NCI-H2029 (cell line): ENCODE results near the gene FBP1.
"Not testable (repeated sequence)": the region's sequence is repeated elsewhere in the genome, so short reads cannot be mapped to it uniquely, and the experiment has no call there.

ENCODE experiments used
- DNase-seq: peaks from one replicate; lab custom pipeline; 2025; lab: John Stamatoyannopoulos, UW

FBP1 gene

DNA sequence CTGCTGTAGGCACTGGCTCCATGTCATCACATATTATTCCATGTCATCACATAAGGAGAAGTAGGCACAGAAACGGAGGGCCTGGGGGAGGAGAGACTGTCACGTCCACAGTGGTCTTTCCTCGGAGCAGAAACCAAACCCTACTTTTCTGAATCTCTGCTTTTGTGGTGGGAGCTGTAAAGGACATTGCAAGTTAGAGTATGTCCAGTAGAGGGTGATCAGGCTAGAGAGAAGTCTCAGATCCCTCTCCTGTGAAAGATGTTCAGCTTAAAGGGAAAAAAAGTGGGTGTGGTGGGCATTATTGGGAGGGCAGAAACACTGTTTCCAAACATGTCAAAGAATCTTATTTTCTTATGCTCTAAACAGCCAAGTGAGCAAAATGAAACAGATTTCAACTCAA lies 26.3 kb downstream of the FBP1 start:
- DNase-seq = no peak

DNA sequence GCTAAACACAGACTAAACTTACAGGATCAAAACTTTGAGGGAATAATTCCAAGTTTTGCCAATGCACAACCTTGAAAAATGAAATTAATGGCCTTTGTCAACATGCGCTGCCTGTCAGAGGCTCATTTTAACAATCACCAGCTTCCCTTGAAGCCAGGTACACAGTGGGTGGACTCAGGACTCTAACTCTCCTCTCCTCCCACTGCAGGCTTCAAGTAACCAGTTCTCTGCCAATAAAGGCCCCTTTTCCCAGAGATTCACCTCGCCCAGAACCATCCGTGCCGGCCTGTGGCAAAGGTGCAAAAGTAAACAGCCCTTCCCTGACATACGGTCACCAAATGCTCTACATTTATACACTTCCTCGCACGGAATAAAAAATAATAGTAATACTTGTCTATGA lies 27.2 kb downstream of the FBP1 start:
- DNase-seq = no peak

DNA sequence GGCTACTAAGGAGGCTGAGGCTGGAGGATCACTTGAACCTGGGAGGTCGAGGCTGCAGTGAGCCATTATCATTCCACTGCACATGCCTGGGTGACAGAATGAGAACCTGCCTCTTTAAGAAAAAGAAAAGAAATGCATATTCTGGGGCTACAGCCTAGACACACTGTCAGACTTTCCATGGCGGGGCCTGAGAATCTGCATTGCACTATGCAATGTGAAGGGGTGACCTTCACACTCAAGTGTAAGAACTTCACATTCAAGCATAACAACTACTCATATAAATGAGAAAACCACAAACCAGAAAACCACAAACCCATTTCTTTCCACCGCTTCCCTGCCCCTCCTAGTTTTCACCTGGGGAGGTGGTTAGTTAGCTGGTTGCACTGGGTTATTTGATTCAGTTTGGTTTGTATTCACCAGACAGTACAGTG lies 27.7 kb downstream of the FBP1 start:
- DNase-seq = no peak

DNA sequence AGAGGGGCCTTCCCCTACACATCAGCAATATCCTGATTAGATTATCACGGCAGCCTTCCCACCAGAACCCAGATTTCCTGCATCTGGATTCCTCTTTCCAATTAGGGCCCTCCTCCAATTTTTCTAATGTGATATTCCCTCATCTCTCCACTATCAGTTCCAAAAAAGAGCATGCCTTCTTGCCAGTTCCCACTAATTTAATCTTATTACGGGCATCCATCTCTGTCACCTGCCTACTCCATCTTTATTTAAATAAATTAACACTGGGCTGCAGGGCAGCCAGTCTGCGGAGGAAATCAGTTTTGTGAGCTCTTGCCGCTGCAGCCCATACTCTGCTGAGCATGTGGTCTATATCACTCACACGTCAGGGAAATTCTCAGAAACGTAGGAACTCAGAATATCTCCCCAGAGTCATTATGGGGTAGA lies 29.1 kb downstream of the FBP1 start:
- DNase-seq = no peak

DNA sequence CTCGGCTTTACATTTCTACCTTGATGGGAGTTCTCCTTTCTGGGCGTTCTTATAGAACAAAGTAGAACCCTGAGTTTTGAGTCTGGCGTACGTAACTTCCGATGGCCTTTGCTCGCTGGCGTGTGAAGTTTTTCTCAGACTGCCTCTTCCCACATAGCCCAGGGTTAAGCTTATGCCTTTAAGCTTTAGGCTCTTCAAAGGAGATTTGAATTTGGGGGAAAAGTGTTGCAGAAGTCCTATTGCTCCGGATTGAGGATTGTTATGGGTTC lies 32.0 kb downstream of the FBP1 start:
- DNase-seq = no peak

DNA sequence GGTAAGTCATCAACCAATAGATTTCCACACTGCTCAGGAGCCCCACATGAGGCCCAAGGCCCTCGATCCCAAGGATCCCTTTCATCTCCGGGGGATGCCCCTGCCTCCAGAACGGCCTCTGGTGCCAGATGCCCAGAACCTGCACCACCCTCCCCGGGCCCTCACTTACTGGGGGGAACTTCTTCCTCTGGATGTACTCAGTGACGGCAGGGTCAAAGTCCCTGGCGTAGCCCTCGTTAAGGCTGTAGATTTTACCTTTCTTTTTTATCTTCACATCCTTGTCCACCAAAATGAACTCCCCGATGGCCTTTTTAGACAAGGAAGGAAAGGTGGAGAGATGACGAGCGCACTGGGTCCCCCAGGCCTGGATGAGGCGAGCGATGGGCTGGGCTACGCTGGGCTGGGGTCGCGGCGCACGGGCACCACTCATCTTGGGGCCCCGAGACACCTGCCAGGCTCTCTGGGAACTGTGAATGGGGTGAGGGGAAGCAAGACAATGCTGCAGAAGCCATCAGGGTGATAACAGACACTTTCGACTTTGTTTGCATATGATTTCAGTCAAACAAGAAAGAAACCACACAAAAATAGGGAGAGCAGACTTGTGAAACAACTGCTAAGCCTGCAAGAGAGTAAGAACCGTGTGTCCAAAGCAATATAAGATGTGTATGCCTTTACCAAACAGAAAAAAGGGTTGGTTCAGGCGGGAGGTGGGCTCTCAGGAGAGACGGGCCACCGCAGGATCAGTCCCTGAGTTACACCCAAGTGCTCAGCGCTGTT lies 32.5 kb downstream of the FBP1 start:
- no peak for DNase-seq

DNA sequence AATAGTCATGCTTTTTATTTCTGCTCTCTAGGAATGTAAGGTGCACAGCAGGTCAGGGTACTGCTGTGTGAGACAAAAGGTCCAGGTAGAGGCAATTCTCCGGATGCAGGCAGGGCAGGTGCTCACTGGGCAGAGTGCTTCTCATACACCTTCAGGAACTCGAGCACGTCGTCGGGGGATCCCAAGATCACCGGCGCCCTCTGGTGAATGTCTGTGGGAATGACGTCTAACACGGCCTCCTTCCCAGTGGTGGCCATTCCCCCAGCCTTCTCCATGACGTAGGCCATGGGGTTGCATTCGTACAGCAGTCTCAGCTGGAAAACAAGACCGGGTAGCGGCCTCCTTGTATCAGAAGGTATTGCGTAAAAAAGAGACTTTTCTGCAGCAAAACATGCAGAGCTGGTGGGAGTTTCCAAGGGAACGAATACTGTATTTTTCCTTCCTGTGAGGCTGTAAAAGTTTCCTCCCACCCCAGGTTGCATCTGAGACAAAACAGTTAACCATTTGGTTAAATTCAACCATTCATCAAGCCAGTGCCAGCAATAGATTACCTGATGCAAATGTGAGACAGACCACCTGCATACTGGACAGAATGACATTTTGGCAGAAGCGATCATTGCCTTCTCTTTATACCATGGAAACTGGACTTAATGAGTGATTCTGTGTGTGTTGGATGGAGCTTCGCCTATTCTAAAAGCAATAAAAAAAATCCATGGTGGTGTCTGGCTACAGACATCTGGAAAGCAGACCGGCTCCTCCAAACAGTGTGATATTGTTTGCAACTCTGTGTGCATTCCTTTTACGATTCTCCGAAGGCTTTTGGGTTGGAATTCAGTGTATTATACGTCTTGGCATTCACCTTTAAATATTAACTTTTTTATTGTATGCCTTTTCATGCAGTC lies 35.8 kb downstream of the FBP1 start:
- DNase-seq = no peak

DNA sequence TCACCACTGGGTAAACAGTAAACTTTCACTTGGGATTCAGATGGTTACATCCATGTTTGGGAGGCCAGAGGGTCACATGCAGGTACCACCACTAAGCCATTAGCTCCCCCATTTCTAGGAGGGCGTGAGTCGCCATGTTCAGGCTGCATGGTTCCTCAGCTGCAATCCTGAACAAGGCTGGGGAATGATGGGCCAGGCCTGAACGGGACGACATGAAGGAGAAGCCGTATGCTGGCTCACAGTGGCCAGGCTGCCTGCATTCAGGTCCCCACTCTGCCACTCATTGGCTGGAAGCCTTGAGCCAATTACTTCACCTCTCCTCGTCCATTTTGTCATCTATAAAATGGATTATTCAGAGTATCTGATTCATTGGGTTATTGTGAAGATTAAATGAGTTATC lies 36.7 kb downstream of the FBP1 start:
- DNase-seq = no peak

DNA sequence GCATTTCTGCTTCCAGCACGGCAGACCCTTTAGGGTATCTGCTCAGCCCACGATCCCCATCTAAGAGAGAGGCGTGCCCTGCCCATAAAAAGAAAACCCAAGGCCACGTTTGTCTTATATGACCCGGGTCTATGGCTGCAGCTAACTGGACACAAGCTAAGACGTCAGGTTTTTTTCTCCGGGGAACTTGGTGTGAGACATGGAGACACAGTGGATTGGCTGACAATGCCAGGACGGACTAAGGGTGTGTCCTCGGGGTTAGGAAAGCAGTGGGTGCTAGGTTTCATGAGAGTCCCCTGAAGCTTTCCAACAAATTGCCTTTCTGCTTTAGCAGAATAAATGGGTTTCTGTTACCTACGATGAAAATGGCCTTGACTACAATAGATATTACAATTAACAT lies 38.6 kb downstream of the FBP1 start:
- DNase-seq = no peak

DNA sequence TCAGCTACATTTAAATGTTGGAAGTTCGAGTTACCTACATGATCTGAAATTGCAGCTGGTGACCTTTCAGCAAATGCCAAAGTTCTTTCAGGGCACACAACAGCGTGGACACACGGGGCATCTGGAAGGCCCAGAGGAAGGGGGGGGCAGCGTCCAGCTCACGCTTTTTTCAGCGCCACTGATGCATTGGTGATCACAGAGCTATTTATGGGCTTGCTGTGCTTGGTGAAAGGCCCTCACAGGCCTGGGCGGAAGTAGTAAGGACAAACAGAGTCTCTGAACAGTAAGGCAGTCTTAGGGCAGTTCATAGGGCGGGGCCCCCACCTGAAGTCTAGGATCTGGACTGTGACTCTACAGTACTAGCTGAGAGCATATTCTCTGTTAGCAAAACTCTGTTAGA lies 39.1 kb downstream of the FBP1 start:
- no peak for DNase-seq

DNA sequence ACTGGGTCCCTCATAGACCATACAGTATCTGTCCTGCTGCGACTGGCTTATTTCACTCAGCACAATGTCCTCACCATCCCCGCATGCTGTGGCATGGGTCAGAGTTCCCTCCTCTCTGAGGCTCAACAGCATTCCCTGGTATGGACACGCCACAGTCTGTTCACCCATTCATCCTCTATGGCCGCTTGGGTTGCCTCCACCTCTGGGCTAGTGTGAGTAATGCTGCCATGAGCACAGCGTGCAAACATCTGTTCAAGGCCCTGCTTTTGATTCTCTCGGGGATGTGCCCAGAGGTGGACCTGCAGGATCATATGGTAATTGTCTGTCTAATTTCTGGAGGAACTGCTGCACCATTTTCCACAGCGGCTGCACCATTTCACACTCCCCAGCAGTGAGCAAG lies 40.2 kb downstream of the FBP1 start:
- no peak for DNase-seq

DNA sequence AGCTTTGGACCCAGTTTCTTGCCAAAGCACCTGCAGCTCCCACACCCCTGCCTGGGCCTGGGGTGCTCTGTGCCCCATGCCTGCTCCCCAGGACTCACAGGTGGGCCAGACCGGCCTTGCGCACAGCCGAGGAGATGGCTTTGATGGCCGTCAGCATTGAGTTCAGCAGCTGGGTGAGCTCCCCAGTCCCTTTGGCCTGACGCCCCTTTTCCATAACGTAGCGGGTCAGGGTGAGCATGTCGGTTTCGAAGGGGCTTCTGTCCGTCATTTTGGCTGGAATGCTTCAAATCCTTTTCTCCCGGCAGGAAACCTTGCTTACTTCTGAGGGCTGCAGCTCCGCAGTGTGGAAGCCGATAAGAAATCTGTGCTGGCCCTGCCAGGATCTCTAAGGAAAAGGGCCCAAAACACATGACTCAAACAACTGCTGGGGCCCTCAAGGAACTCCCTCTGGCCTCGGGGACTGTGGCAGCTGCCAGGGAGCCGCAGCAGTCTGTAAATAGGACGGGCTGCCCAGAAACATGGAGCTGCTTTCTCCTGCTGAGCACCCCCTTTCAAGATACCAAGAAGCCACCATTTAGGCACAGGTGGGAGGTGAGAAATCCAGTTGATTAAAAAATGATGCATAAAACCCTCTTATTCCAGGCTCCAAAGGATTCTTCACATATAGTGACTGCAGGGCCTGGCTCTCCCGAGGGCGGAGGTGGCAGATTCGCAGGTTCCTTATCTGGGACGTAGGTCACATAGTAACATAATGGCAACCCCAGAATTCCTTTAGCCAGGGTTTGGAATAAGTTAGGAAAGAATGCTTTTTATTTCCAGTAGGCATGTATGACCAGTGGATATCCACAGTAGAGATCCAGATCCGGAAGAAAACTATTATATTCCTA lies 45.6 kb downstream of the FBP1 start, which contains the start of gene FBP2:
TSS of gene FBP2 (minus strand) at position 366 of the 887 bp plus-strand sequence. CDS start at position 268, 98 bp downstream.
- DNase-seq = no peak

DNA sequence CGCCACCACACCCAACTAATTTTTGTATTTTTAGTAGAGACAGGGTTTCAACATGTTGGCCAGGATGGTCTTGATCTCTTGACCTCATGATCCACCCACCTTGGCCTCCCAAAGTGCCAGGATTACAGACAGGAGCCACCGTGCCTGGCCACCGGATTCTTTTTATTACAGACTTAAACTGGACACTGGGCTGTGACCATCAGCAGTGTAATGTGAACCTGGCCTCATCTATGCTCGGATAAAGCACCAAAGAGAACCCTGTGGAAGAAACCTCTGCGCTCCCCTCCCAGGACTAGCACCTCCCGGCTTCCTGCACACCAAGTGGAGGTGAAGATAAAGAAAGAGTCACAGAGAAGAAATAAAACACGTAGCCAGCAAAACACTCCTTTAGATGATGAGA lies 46.6 kb downstream of the FBP1 start:
- DNase-seq = not testable (repeated sequence)

DNA sequence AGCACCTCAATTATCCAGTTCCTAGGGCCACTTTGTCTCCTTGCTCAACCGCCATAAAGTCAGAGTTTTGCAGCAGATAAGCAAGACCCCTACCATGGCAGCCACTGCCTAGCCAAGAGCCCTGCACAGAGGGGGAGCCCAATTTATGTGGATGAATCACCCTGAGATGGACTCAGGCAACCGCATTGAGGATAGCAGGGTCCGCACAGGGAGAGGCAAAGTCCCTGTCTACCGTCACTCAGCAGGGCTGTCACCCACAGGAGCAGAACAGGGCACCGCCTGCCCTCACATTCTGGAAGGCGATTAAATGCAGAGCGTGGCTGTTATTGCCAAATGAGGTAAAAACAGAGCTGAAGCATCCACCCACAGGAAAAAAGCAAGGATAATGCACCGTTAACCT lies 47.4 kb downstream of the FBP1 start:
- DNase-seq = no peak

DNA sequence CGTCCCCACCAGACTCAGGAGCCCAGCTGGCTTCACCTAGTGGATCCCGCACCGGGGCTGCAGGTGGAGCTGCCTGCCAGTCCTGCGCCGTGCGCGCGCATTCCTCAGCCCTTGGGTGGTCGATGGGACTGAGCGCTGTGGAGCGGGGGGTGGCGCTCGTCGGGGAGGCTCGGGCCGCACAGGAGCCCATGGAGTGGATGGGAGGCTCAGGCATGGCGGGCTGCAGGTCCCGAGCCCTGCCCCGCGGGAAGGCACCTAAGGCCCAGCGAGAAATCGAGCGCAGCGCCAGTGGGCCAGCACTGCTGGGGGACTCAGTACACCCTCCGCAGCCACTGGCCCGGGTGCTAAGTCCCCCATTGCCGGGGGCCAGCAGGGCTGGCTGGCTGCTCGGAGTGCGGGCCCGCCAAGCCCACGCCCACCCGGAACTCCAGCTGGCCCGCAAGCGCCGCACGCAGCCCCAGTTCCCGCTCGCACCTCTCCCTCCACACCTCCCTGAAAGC lies 48.2 kb downstream of the FBP1 start:
- DNase-seq = not testable (repeated sequence)

DNA sequence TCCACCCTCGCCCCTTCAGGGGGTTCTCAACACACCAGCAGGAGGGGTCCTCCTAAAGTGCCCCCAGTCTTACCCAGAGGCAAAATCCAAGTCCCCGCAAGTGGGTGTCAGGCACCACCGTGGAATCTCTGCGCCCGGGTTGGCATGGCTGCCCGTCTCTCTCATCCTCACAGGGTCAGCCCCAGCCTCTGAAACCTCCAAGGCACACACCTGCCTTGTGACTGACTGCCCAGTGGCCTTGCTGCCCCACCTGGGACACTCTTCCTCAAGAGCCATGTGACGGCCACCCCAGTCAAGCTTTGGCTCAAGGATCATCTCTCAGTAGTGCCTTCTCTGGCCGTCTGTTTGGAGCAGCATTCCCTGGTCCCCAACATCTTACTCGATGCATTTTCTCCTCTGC lies 50.6 kb downstream of the FBP1 start:
- DNase-seq = no peak

DNA sequence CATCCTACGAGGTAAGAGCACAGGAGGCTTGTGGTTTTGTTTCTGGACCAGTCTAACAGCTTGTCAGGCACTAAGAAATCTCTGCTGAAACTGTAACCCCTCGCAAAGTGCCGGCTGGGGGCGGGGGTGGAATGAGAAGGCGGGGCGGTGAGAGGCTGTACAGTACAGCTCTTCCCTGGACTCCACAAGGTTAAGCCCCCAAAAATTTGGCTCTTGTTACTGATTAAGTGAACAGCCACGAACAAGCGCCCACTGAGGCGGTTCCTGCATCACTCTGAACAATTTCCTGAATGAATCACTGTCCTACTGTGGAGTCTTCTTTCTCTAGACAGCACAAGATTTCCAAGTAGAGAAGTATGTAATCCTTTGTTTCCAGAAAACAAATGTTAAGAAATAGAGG lies 52.5 kb downstream of the FBP1 start:
- no peak for DNase-seq

DNA sequence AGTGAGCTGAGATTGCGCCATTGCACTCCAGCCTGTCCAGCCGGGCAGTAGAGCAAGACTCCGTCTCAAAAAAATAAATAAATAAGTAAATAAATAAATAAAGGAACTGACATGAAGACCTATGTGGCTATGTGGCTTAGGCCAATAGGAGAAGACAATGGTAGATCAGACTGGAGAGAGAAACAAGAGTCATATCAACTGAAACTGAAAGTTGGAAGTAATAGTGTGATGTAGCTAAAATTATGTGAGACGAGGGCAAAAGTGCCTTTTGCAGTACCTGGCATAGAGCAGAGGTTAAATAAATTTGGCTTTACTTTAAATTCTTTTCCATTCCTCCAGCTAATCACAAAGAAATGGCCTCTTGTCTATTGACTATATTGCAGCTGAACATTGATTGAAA lies 53.0 kb downstream of the FBP1 start:
- DNase-seq = no peak

DNA sequence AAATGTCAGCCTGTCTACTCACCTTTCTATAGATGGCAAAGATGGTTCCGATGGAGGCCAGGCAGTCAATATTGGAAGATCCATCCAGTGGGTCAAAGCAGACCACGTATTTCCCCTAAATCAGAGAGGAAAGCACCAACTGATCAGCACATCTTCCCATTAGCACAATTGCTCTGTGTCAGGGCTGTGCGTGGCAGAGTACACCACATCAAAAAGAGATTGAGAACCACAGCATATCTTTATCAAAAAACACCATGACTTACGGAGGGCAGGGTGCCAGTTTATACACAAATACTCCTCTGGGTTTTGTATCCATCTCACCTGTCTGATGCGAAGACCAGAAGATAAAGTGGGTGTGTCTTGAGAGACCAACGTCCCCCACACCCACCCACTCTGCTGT lies 54.8 kb downstream of the FBP1 start:
- DNase-seq = no peak

DNA sequence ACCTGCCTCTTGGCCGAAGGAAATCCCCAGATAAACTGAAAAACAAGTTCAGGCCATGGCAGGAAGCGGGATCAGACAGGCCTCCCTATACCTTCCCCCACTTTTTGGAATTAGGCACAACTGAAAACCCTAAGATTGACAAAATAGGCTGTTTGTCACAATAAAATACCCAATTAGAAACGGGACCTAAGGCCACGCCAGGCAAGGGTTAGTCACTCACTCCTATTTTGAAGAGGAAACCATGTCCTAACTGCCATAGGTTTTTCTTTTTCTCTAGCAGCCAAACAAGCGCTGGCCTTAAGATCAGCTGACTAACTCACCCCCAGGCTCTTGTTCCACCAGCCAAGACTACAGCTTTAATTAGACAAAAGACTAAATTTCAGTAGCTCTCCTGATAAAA lies 57.6 kb downstream of the FBP1 start:
- no peak for DNase-seq

DNA sequence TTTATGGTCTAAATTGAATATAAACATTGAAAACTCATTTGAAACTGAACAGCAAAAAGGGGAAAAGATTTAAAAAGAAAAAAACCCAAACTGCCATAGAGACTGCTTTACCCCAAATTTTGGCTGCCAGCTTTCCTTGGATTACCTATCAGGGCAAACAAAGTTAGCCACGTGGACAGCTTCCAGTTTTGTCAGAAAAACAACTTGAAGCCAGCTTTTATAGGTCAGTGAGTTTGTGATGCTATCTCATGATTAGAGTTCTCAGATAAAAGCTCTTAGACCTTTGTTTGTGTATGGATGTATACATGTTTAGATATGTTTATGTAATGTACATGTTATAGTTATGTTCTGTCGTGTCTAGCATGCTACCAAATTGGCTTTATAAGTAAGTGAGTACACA lies 61.7 kb downstream of the FBP1 start:
- DNase-seq = no peak

DNA sequence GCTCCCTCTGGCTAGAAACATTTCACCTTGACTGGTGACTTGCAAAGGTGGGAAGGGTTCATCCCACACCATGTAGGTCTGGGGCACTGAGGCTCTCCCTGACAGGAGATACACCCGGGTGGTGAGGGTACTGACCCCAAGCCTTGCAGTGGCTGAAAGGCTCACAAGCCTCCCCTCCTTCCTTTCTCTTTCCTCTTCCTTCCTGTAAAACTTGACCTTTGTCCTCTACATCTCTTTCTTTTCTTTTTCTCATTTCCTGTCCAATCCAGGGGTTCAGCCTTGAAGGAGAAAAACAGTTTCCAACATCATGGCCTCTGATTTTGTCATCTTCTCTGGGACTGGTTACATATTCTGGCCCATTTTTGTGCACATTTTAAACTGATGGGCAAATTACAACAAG lies 62.3 kb downstream of the FBP1 start:
- DNase-seq = no peak
